Breast epithelium (tissue), 3 donors: ENCODE measurements around the gene GPR148.

Experiments
- POLR2A ChIP-seq: fragments of 450-650 bp; IDR thresholded peaks from one replicate; pipeline ENCODE4 v1.6.1; 2016; ENCODE audit warnings: antibody characterized with exemption, mild to moderate bottlenecking, moderate library complexity
- POLR2AphosphoS5 ChIP-seq, 3 donors: sonication (generic); formaldehyde crosslinking; IDR thresholded peaks; one replicate each; pipeline ENCODE4 v1.6.1; 2017; ENCODE audit warnings: antibody characterized with exemption in 3 of 3
- TF ChIP-seq, protein P1 (sequence below), 3 donors: fragments of 450-650 bp; IDR thresholded peaks; one replicate each; pipeline ENCODE4 v1.5.1; 2016 to 2017; ENCODE audit warnings: antibody characterized with exemption in 3 of 3, mild to moderate bottlenecking in 3 of 3, moderate library complexity in 3 of 3

DNA sequence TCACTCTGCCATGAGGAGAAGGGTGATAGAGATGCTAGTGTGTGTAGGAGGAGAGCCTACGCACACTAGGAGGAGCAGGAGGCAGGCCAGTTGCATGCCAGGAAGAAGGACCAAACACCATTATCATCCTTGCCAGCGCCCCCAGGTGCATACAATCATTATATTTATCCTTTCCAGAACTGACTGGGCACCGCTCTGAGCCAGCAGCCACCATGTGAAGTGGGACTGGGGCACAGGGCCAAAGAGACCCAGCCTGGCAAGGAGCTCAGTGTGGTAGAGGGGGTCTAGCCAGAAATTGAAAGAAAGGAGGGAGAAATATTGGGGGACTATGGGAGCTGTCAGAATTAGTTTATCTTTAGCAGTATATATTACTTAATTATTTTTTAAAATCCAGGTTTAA is 8.3 kb upstream of the GPR148 start:
- TF ChIP-seq, protein P1, sequence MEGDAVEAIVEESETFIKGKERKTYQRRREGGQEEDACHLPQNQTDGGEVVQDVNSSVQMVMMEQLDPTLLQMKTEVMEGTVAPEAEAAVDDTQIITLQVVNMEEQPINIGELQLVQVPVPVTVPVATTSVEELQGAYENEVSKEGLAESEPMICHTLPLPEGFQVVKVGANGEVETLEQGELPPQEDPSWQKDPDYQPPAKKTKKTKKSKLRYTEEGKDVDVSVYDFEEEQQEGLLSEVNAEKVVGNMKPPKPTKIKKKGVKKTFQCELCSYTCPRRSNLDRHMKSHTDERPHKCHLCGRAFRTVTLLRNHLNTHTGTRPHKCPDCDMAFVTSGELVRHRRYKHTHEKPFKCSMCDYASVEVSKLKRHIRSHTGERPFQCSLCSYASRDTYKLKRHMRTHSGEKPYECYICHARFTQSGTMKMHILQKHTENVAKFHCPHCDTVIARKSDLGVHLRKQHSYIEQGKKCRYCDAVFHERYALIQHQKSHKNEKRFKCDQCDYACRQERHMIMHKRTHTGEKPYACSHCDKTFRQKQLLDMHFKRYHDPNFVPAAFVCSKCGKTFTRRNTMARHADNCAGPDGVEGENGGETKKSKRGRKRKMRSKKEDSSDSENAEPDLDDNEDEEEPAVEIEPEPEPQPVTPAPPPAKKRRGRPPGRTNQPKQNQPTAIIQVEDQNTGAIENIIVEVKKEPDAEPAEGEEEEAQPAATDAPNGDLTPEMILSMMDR (IDR thresholded peaks at IDR 0.05), result no peak
- TF ChIP-seq POLR2A (no peak), POLR2AphosphoS5 (IDR thresholded peaks at IDR 0.05) (no peak)
